Astrocyte (in vitro differentiated cells and primary cell): Measurements from ENCODE around the gene OTOGL. TPM values are rescaled to one million over a fixed set of nuclear protein-coding genes. Genes with fewer than 3 reads are reported as not detected.
A peak's percentile ranks its signal among the peaks of the same experiment; 100 is the strongest.

Experiments used
- DNase-seq: peaks from one replicate; pipeline ENCODE4 v3.0.0-alpha.2; 2010; ENCODE audit warnings: low read depth
- FAIRE-seq: peaks from 2 replicates; lab custom pipeline; 2011; peaks lifted over from hg19 to GRCh38; lab: Jason Lieb, UNC
- H2AFZ ChIP-seq: 2 replicates; pipeline ENCODE4 v1.6.0; 2012; ENCODE audit warnings: low read depth, low read length, inconsistent platforms
- H3K27ac ChIP-seq: 2 replicates; pipeline ENCODE4 v1.5.1; 2011; ENCODE audit warnings: low read depth, low read length, inconsistent platforms
- H3K27me3 ChIP-seq: 2 replicates; pipeline ENCODE4 v1.6.0; 2011; ENCODE audit warnings: low read length, inconsistent platforms; ENCODE audit not compliant: insufficient read depth
- H3K36me3 ChIP-seq: 2 replicates; pipeline ENCODE4 v1.5.1; 2011; ENCODE audit warnings: low read length, inconsistent platforms; ENCODE audit not compliant: insufficient read depth
- H3K4me1 ChIP-seq: 2 replicates; pipeline ENCODE4 v1.5.1; 2011; ENCODE audit warnings: low read length, inconsistent platforms; ENCODE audit not compliant: insufficient read depth
- H3K4me2 ChIP-seq: 2 replicates; pipeline ENCODE4 v1.6.0; 2012; ENCODE audit warnings: low read length, inconsistent platforms
- H3K4me3 ChIP-seq: 2 replicates; pipeline ENCODE4 v1.5.1; 2011; ENCODE audit warnings: low read depth, mild to moderate bottlenecking, low read length, inconsistent platforms; ENCODE audit not compliant: insufficient read depth
- H3K79me2 ChIP-seq: 2 replicates; pipeline ENCODE4 v1.6.0; 2012; ENCODE audit warnings: mild to moderate bottlenecking, low read length, inconsistent platforms; ENCODE audit not compliant: insufficient read depth
- H3K9ac ChIP-seq: 2 replicates; pipeline ENCODE4 v1.6.0; 2012; ENCODE audit warnings: mild to moderate bottlenecking, low read length, inconsistent platforms
- H3K9me3 ChIP-seq: 2 replicates; pipeline ENCODE4 v1.5.1; 2012; ENCODE audit warnings: low read depth, mild to moderate bottlenecking, low read length, inconsistent platforms; ENCODE audit not compliant: insufficient read depth
- H4K20me1 ChIP-seq: 2 replicates; pipeline ENCODE4 v1.6.0; 2012; ENCODE audit warnings: low read length, inconsistent platforms; ENCODE audit not compliant: insufficient read depth
- H3K27ac Mint-ChIP-seq: one replicate; pipeline ENCODE4 v1.8.0; 2021; ENCODE audit warnings: mild to moderate bottlenecking, mixed read lengths; ENCODE audit not compliant: unreplicated experiment
- H3K27me3 Mint-ChIP-seq: one replicate; pipeline ENCODE4 v1.8.0; 2021; ENCODE audit warnings: low read depth, mixed read lengths; ENCODE audit not compliant: unreplicated experiment
- H3K36me3 Mint-ChIP-seq: one replicate; pipeline ENCODE4 v1.8.0; 2021; ENCODE audit warnings: low read depth, mixed read lengths; ENCODE audit not compliant: unreplicated experiment
- H3K4me1 Mint-ChIP-seq: one replicate; pipeline ENCODE4 v1.8.0; 2021; ENCODE audit warnings: low read depth, mixed read lengths; ENCODE audit not compliant: unreplicated experiment
- H3K4me3 Mint-ChIP-seq: one replicate; pipeline ENCODE4 v1.8.0; 2021; ENCODE audit warnings: mild to moderate bottlenecking, moderate library complexity, mixed read lengths; ENCODE audit not compliant: unreplicated experiment
- H3K9me3 Mint-ChIP-seq: one replicate; pipeline ENCODE4 v1.8.0; 2021; ENCODE audit warnings: mild to moderate bottlenecking, mixed read lengths; ENCODE audit not compliant: unreplicated experiment
- CTCF ChIP-seq: IDR thresholded peaks from 2 replicates; pipeline ENCODE4 v1.5.1; 2011; ENCODE audit warnings: low read depth, mild to moderate bottlenecking, inconsistent platforms, low read length, moderate library complexity; ENCODE audit not compliant: insufficient read depth
- EZH2 ChIP-seq: IDR thresholded peaks from 2 replicates; pipeline ENCODE4 v1.6.1; 2012; ENCODE audit warnings: mild to moderate bottlenecking, low read length, inconsistent platforms; ENCODE audit not compliant: insufficient read depth
- total RNA-seq: library from RNA; stranded (reverse); gene quantifications from 2 replicates; pipeline ENCODE4 v1.2.1, GENCODE V29; 2021

OTOGL gene
- total RNA-seq, 1 donor from 2014 or later: 0.16 TPM

- Mint-ChIP-seq H3K27me3 (no peaks in the 10 kb centered on the region), H3K4me1 (no peaks in the 10 kb centered on the region), H3K36me3 (no peaks in the 10 kb centered on the region), H3K27ac (no peak overlapping the region), H3K4me3 (no peak overlapping the region), H3K9me3 (peaks cover 7% of the 10 kb centered on the region)
- FAIRE-seq (no peak), DNase-seq (no peak)
- no peaks in the 10 kb centered on the region for H3K27me3 ChIP-seq
- H3K9me3 ChIP-seq: no peaks in the 10 kb centered on the region
- no peak overlapping the region for H2AFZ ChIP-seq
- no peak overlapping the region for H3K4me2 ChIP-seq
- TF ChIP-seq CTCF: no peak
- no peak for TF ChIP-seq EZH2
- H3K79me2 ChIP-seq: no peaks in the 10 kb centered on the region
- no peaks in the 10 kb centered on the region for H3K4me1 ChIP-seq
- H4K20me1 ChIP-seq: no peaks in the 10 kb centered on the region
- H3K4me3 ChIP-seq: no peak overlapping the region
- H3K9ac ChIP-seq: no peak overlapping the region
- H3K27ac ChIP-seq: no peak overlapping the region
- no peaks in the 10 kb centered on the region for H3K36me3 ChIP-seq
Observed at GRCh38 chr12:80118565-80119324, 19.4 kb downstream of the OTOGL start.

GRCh38 chr12:80120994-80121393, 21.7 kb downstream of the OTOGL start:
- no peaks in the 10 kb centered on the region for H3K36me3 Mint-ChIP-seq
- Histone ChIP-seq H3K4me2 (no peak overlapping the region), H3K9ac (no peak overlapping the region), H3K4me1 (no peaks in the 10 kb centered on the region), H3K9me3 (no peaks in the 10 kb centered on the region), H3K27me3 (no peaks in the 10 kb centered on the region), H3K27ac (no peak overlapping the region), H2AFZ (no peak overlapping the region), H4K20me1 (no peaks in the 10 kb centered on the region), H3K79me2 (no peaks in the 10 kb centered on the region), H3K4me3 (no peak overlapping the region), H3K36me3 (no peaks in the 10 kb centered on the region)
- TF ChIP-seq CTCF (no peak), EZH2 (no peak)
- DNase-seq (no peak), FAIRE-seq (no peak)
- no peaks in the 10 kb centered on the region for H3K4me1 Mint-ChIP-seq
- no peak overlapping the region for H3K4me3 Mint-ChIP-seq
- H3K27ac Mint-ChIP-seq: no peak overlapping the region
- no peaks in the 10 kb centered on the region for H3K9me3 Mint-ChIP-seq
- no peaks in the 10 kb centered on the region for H3K27me3 Mint-ChIP-seq

GRCh38 chr12:80121661-80122060, 22.3 kb downstream of the OTOGL start:
- H3K9me3 Mint-ChIP-seq: no peaks in the 10 kb centered on the region
- Histone ChIP-seq H3K27ac (no peak overlapping the region), H3K79me2 (no peaks in the 10 kb centered on the region), H3K4me1 (no peaks in the 10 kb centered on the region), H3K9me3 (no peaks in the 10 kb centered on the region), H3K27me3 (no peaks in the 10 kb centered on the region), H3K4me3 (no peak overlapping the region), H3K4me2 (no peak overlapping the region), H2AFZ (no peak overlapping the region), H3K36me3 (no peaks in the 10 kb centered on the region), H4K20me1 (no peaks in the 10 kb centered on the region), H3K9ac (no peak overlapping the region)
- no peak overlapping the region for H3K27ac Mint-ChIP-seq
- H3K27me3 Mint-ChIP-seq: no peaks in the 10 kb centered on the region
- FAIRE-seq (no peak), DNase-seq (peak; percentile 50)
- no peak overlapping the region for H3K4me3 Mint-ChIP-seq
- no peaks in the 10 kb centered on the region for H3K4me1 Mint-ChIP-seq
- no peaks in the 10 kb centered on the region for H3K36me3 Mint-ChIP-seq
- no peak for TF ChIP-seq CTCF
- no peak for TF ChIP-seq EZH2
